Measurements from ENCODE around the gene MBD5. TPM values are rescaled to one million over a fixed set of nuclear protein-coding genes. Genes with fewer than 3 reads are reported as not detected.

The MBD5 gene
- total and polyA plus RNA-seq, 5 donors, result 5.6 to 37.0 (median 33.9) TPM

GRCh38 chr2:148552675-148553331, 531.9 kb downstream of the MBD5 start:
- Histone ChIP-seq H3K9me3 (ENCODE audit: control insufficient read depth, low read length) (no peaks in the 10 kb centered on the region), H3K27ac (ENCODE audit: low read length) (no peak overlapping the region), H3K4me1 (ENCODE audit: control insufficient read depth, insufficient read depth, low read length) (no peaks in the 10 kb centered on the region), H3K4me3 (ENCODE audit: low read length) (peak overlapping the region; percentile 41), H3K27me3 (ENCODE audit: control insufficient read depth, insufficient read depth) (no peaks in the 10 kb centered on the region)
- peak in 1 of 2 donors; percentile 38 for ATAC-seq
- WGBS, result 50% methylated on average over 9 of the region's 9 CpGs
- intact Hi-C loops (cut with DNase I), result no loop called here
- DNase-seq, result no peak

- intact Hi-C loops (cut with DNase I), result no loop called here
- no peak overlapping the region for H3K27ac ChIP-seq (ENCODE audit: low read length)
- H3K4me3 ChIP-seq (ENCODE audit: low read length), result peak overlapping the region; percentile 41
- WGBS, result 74% methylated on average over 7 of the region's 7 CpGs
- ATAC-seq (no peak), DNase-seq (no peak)
- H3K27me3 ChIP-seq (ENCODE audit: control insufficient read depth, insufficient read depth), result no peaks in the 10 kb centered on the region
- H3K4me1 ChIP-seq (ENCODE audit: control insufficient read depth, insufficient read depth, low read length), result no peaks in the 10 kb centered on the region
- H3K9me3 ChIP-seq (ENCODE audit: control insufficient read depth, low read length), result no peaks in the 10 kb centered on the region
Observed at GRCh38 chr2:148553332-148553887, 532.5 kb downstream of the MBD5 start.

- Histone ChIP-seq H3K27ac (ENCODE audit: low read length) (no peak overlapping the region), H3K4me3 (ENCODE audit: low read length) (no peak overlapping the region), H3K27me3 (ENCODE audit: control insufficient read depth, insufficient read depth) (no peaks in the 10 kb centered on the region), H3K9me3 (ENCODE audit: control insufficient read depth, low read length) (no peaks in the 10 kb centered on the region), H3K4me1 (ENCODE audit: control insufficient read depth, insufficient read depth, low read length) (no peaks in the 10 kb centered on the region)
- WGBS, result 71% methylated on average over 6 of the region's 6 CpGs
- intact Hi-C loops (cut with DNase I), result no loop called here
- no peak for DNase-seq
- no peak for ATAC-seq
Observed at GRCh38 chr2:148554459-148555247, 533.8 kb downstream of the MBD5 start.

GRCh38 chr2:148555622-148556294, 534.9 kb downstream of the MBD5 start:
- no peak overlapping the region for H3K4me3 ChIP-seq (ENCODE audit: low read length)
- ATAC-seq, result no peak
- H3K9me3 ChIP-seq (ENCODE audit: control insufficient read depth, low read length), result no peaks in the 10 kb centered on the region
- 83% methylated on average over 6 of the region's 6 CpGs for WGBS
- no peak overlapping the region for H3K27ac ChIP-seq (ENCODE audit: low read length)
- intact Hi-C loops (cut with DNase I), result no loop called here
- DNase-seq, result no peak
- no peaks in the 10 kb centered on the region for H3K4me1 ChIP-seq (ENCODE audit: control insufficient read depth, insufficient read depth, low read length)
- no peaks in the 10 kb centered on the region for H3K27me3 ChIP-seq (ENCODE audit: control insufficient read depth, insufficient read depth)

GRCh38 chr2:148557844-148558436, 537.0 kb downstream of the MBD5 start:
- DNase-seq, result no peak

GRCh38 chr2:148560496-148560895, 539.6 kb downstream of the MBD5 start:
- 52% methylated on average over 5 of the region's 5 CpGs for WGBS
- intact Hi-C loops (cut with DNase I), result loop anchor here in 3 of 4 donors (10.0 kb wide), 2 partner anchors 414 to 434 kb away; no protein-coding TSS in a partner anchor
- no peak overlapping the region for H3K27ac ChIP-seq (ENCODE audit: low read length)
- no peak for ATAC-seq
- no peaks in the 10 kb centered on the region for H3K9me3 ChIP-seq (ENCODE audit: control insufficient read depth, low read length)
- H3K4me3 ChIP-seq (ENCODE audit: low read length), result no peak overlapping the region
- no peaks in the 10 kb centered on the region for H3K27me3 ChIP-seq (ENCODE audit: control insufficient read depth, insufficient read depth)
- DNase-seq, result no peak
- no peaks in the 10 kb centered on the region for H3K4me1 ChIP-seq (ENCODE audit: control insufficient read depth, insufficient read depth, low read length)

More at GRCh38 chr2:148557844-148558436, 537.0 kb downstream of the MBD5 start:
- no peak overlapping the region for H3K4me3 ChIP-seq (ENCODE audit: low read length)
- intact Hi-C loops (cut with DNase I), result no loop called here
- no peak for ATAC-seq
- H3K27me3 ChIP-seq (ENCODE audit: control insufficient read depth, insufficient read depth), result no peaks in the 10 kb centered on the region
- no peaks in the 10 kb centered on the region for H3K9me3 ChIP-seq (ENCODE audit: control insufficient read depth, low read length)
- WGBS, result 96% methylated on average over 5 of the region's 5 CpGs
- H3K27ac ChIP-seq (ENCODE audit: low read length), result no peak overlapping the region
- H3K4me1 ChIP-seq (ENCODE audit: control insufficient read depth, insufficient read depth, low read length), result no peaks in the 10 kb centered on the region

- WGBS, result 55% methylated on average over 14 of the region's 14 CpGs
- Histone ChIP-seq H3K4me3 (ENCODE audit: low read length) (no peak overlapping the region), H3K27ac (ENCODE audit: low read length) (no peak overlapping the region), H3K27me3 (ENCODE audit: control insufficient read depth, insufficient read depth) (no peaks in the 10 kb centered on the region), H3K9me3 (ENCODE audit: control insufficient read depth, low read length) (no peaks in the 10 kb centered on the region), H3K4me1 (ENCODE audit: control insufficient read depth, insufficient read depth, low read length) (no peaks in the 10 kb centered on the region)
- ATAC-seq (no peak), DNase-seq (peak in 1 of 3 donors; percentile 50)
- intact Hi-C loops (cut with DNase I), result loop anchor here in 3 of 4 donors (10.0 kb wide), 2 partner anchors 413 to 433 kb away; no protein-coding TSS in a partner anchor
Observed at GRCh38 chr2:148561389-148561788, 540.5 kb downstream of the MBD5 start.

GRCh38 chr2:148565272-148565894, 544.5 kb downstream of the MBD5 start:
- 64% methylated on average over 4 of the region's 4 CpGs for WGBS
- no peaks in the 10 kb centered on the region for H3K9me3 ChIP-seq (ENCODE audit: control insufficient read depth, low read length)
- H3K27me3 ChIP-seq (ENCODE audit: control insufficient read depth, insufficient read depth), result no peaks in the 10 kb centered on the region
- H3K27ac ChIP-seq (ENCODE audit: low read length), result no peak overlapping the region
- no peak overlapping the region for H3K4me3 ChIP-seq (ENCODE audit: low read length)
- ATAC-seq (peak; percentile 38 to 60), DNase-seq (no peak)
- intact Hi-C loops (cut with DNase I), result loop anchor here in 3 of 4 donors (10.0 kb wide), 2 partner anchors 409 to 429 kb away; no protein-coding TSS in a partner anchor
- H3K4me1 ChIP-seq (ENCODE audit: control insufficient read depth, insufficient read depth, low read length), result no peaks in the 10 kb centered on the region

Data from right cardiac atrium (tissue), 5 donors.